SH-SY5Y (cell line): ENCODE data around the gene CECR2.

Experiments
- GATA2 ChIP-seq: IDR thresholded peaks from 2 replicates; pipeline ENCODE4 v1.6.1; 2011; ENCODE audit warnings: mild to moderate bottlenecking, low read depth, low read length
- GATA3 ChIP-seq: IDR thresholded peaks from 2 replicates; pipeline ENCODE4 v1.6.1; 2011; ENCODE audit warnings: low read depth, mild to moderate bottlenecking, low read length, moderate library complexity

DNA sequence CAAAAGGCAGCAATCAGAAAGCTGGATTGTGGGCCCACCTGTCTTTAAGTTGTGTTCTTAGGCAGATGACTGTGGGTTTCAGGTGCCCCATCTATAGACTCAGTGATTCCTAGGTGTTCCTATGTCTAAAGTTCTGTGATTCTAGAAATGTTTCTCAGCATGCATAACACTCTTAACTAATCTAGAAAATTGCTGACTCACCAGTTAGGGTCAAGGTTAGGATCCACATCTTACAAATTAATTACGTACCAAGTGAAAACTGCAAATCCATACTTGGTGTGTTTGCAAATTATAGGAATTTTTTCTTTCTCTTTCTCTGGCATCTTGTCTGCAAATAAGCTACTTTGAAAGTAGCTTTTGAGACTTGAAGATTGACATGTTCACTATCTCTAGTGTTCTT, 7.7 kb downstream of the CECR2 start:
- no peak for TF ChIP-seq GATA2
- TF ChIP-seq GATA3 = no peak
